AML-193 (cell line): Measurements from ENCODE around the gene EYA4.

Experiments
- DNase-seq, 2 experiments: peaks; one replicate each; lab custom pipeline; 2025; lab: John Stamatoyannopoulos, UW

The EYA4 gene

GRCh38 chr6:133242637-133243585, 1.8 kb downstream of the EYA4 start:
- DNase-seq = no peak

- no peak for DNase-seq
These were observed 2.7 kb downstream of the EYA4 start for GRCh38 chr6:133243723-133244305.

GRCh38 chr6:133244519-133244918, 3.4 kb downstream of the EYA4 start:
- no peak for DNase-seq

GRCh38 chr6:133245007-133245406, 3.9 kb downstream of the EYA4 start:
- DNase-seq = no peak

GRCh38 chr6:133245422-133245903, 4.3 kb downstream of the EYA4 start:
- DNase-seq = no peak

GRCh38 chr6:133247581-133247980, 6.4 kb downstream of the EYA4 start:
- no peak for DNase-seq

- no peak for DNase-seq
These were observed 7.3 kb downstream of the EYA4 start for GRCh38 chr6:133248241-133249001.

- DNase-seq = no peak
These were observed 10.5 kb downstream of the EYA4 start for GRCh38 chr6:133251688-133252087.

GRCh38 chr6:133254552-133255228, 13.5 kb downstream of the EYA4 start:
- peak in 1 of 2 experiments; percentile 5 for DNase-seq

- DNase-seq = no peak
These were observed 16.5 kb downstream of the EYA4 start for GRCh38 chr6:133257545-133258105.

- no peak for DNase-seq
These were observed 18.4 kb downstream of the EYA4 start for GRCh38 chr6:133259561-133259960.

- DNase-seq = no peak
These were observed 21.6 kb downstream of the EYA4 start for GRCh38 chr6:133262804-133263203.

- no peak for DNase-seq
These were observed 23.9 kb downstream of the EYA4 start for GRCh38 chr6:133265066-133265465.

GRCh38 chr6:133266186-133266585, 25.0 kb downstream of the EYA4 start:
- DNase-seq = no peak

GRCh38 chr6:133268621-133269020, 27.5 kb downstream of the EYA4 start:
- no peak for DNase-seq

GRCh38 chr6:133274813-133275212, 33.7 kb downstream of the EYA4 start:
- DNase-seq = no peak

GRCh38 chr6:133275213-133275612, 34.1 kb downstream of the EYA4 start:
- DNase-seq = no peak

GRCh38 chr6:133277228-133277899, 36.2 kb downstream of the EYA4 start:
- no peak for DNase-seq

GRCh38 chr6:133277900-133278545, 36.9 kb downstream of the EYA4 start:
- DNase-seq = no peak

GRCh38 chr6:133286765-133287164, 45.6 kb downstream of the EYA4 start:
- DNase-seq = peak in 1 of 2 experiments; percentile 5
